HL-60/S4 (cell line): ENCODE measurements around the gene SCN5A.

Experiments
- in situ Hi-C: fragments of 300-500 bp; cut with MboI; formaldehyde crosslinking; loops from 2 replicates; pipeline ENCODE4 v1.14.3; 2022; ENCODE audit warnings: low sequenced_read_pairs

The SCN5A gene

GRCh38 chr3:38649500-38650247 is at the start of gene SCN5A:
Gene SCN5A, minus strand, starts transcription at chr3:38649687. Its CDS starts 16,380 bp downstream, at chr3:38633307.
- in situ Hi-C loops = no loop called here

DNA sequence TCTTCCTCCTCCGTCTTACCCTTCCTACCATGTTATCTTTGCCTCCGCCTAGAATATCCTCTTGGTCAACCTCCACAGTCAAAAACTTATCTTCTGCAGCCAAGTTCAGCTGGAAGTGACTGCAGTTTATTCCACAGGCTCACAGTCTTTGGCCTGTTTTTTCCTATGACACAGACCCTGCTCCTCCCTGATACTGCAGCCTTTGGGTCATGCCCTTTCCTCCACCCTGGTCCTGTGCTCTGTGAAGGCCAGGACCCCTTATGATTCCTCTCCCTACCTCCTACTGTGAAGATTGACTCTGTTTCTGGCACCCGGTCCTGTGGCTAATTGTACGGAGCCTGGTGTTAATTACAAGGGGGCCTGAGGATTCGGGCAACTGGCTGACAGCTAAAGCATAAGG is 49.3 kb upstream of the SCN5A start:
- in situ Hi-C loops = no loop called here

DNA sequence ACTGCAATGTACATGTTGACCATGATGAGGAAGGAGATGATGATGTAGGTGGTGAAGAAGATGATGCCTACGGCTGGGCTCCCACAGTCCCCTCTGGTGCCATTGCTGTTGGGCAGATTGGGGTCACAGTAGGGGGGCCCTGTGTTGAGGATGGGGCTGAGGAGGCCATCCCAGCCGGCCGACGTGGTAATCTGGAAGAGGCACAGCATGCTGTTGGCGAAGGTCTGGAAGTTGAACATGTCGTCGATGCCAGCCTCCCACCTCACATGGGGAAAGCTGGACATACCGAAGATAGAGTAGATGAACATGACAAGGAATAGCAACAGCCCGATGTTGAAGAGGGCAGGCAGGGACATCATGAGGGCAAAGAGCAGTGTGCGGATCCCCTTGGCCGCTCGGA is 48.6 kb upstream of the SCN5A start:
- in situ Hi-C loops = no loop called here

DNA sequence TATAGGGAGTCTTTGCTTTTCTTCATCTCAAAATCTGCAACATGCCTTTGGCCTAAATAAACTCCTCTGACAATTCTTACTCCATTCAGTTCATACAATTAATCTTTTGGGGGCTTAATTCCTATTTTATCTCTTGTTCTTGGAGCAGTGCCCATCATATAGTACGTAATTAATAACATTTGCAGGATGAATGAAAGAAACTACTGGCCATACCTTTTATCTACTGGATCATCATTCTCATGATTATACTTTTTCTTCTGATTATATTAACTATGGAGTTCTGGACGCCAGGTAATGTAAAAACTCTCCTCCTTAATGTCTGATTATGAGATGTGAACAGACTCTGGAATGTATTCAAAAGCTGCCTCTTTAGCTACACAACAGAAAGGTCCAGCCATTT is 46.5 kb upstream of the SCN5A start:
- in situ Hi-C loops = no loop called here

GRCh38 chr3:38690185-38690584 is 40.7 kb upstream of the SCN5A start:
- in situ Hi-C loops = no loop called here

- in situ Hi-C loops = no loop called here
Measured at GRCh38 chr3:38689774-38690173, 40.3 kb upstream of the SCN5A start.

DNA sequence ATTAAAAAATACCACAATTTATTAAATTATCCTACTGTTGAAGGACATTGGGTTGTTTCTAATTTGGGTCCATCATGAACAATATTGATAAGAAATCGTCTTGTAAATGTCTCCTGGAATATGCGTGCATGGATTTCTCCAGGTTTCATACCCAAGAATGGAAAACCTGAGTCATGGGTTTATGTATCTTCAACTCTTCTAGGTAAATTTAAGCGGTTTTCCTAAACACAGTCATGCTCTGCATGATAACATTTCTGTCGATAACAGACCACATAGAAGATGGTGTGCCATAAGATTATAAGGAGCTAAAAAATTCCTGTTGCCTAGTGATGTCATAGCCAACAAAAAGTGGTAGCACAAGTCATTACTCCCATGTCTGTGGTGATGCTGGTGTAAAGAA is 39.9 kb upstream of the SCN5A start:
- in situ Hi-C loops = no loop called here

- in situ Hi-C loops = no loop called here
Measured at GRCh38 chr3:38687321-38687720, 37.8 kb upstream of the SCN5A start.

DNA sequence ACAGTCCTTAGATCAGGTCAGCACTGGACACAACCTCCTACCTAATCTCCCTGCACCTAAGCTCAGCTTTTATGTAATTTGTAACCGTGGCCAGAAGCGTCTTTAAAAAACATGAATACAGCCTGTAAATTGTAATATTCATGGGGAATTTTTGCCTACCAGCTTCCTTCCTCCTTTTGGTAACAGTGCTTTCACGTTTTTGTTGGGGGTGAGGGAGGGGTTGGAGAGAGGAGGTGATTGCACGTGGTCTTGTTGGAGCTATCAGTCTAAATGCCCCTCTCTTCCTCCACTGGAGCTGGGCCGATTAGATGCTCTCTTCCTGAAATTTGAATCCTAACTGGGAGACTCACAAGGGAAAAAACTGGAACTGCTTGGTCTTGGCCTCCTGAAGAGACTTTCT is 35.1 kb upstream of the SCN5A start:
- in situ Hi-C loops = no loop called here

GRCh38 chr3:38669668-38670067 is 20.2 kb upstream of the SCN5A start:
- in situ Hi-C loops = no loop called here

- in situ Hi-C loops = no loop called here
Measured at GRCh38 chr3:38662544-38662943, 13.1 kb upstream of the SCN5A start.

DNA sequence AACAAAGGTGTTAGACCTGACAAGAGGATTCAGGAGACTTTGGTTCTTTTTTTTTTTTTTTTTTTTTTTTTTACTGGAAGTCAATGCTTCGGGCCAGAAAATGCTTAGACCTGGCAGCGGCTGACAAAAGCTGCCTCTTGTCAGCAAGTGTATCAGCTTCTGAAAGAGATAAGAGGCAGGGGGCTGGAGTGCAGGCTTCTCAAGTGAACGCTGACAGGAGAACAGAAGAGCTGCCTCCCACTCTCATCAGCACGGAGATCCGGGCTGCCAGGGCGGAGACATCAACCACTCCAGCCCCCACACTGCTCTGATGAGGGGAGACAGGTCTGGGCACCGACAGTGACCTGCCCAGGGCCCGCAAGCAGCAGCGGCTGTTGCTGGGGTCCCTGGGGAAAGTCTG is 9.4 kb upstream of the SCN5A start:
- in situ Hi-C loops = no loop called here

- in situ Hi-C loops = no loop called here
Measured at GRCh38 chr3:38657369-38657768, 7.9 kb upstream of the SCN5A start.

DNA sequence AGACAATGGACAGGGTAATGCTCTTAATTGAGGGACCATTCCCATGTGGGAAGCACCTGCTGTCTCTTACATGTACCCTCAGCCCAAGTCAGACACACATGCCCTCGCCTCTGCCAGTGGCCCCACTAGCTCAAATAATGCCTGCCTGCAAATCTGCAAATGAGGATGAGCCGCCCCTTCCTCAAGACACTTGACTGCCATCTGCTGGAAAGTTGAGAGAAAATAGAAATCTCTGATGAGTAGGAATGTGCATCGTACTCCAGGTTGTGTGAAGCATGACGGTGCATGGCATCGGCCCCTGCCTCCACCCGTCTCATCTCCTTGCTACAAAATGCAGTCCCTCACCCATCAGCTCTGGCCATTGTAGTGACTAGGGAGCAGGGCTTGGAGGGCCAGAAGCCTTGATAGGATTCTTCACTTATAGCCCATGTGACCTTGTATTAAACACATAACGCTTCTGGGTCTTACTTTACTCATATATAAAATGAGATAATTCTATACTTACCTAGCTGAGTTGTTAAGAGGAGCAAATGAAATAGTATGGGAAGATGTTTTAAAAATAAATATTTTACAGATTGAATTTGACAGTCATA is 6.3 kb upstream of the SCN5A start:
- in situ Hi-C loops = no loop called here

GRCh38 chr3:38653685-38654537 is 4.4 kb upstream of the SCN5A start:
- in situ Hi-C loops = no loop called here

- in situ Hi-C loops = no loop called here
Measured at GRCh38 chr3:38652934-38653333, 3.4 kb upstream of the SCN5A start.

DNA sequence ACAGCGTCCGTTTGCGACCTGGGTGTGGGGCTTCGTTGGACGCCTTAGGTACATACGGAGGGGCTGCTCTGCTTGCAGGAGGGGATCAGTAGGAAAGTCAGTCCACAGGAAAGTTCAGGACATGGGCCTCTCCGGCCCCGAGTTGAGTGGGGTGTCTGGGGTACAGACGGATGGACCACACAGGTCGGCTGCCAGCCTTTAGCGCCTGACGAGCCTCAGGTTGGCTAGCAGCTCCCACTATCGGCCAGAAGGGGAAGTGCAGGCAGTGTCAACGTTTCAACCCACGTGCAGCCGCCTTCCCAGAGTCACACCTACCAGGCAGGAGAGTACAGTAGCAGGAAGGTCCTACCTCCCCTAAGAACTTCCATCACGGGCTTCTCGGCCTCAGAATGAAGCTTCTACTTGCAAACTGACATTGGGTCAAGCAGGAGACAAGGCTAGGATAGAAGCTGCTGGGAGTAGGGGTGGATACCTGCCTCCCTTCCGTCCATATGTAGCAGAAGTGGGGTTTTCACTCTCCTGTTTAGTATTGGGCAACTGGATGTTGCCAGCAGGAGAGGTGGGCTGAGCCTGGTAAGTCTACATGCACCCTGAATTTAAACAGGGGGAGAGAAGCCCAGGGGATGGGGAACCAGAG is 1.8 kb upstream of the SCN5A start:
- in situ Hi-C loops = no loop called here

DNA sequence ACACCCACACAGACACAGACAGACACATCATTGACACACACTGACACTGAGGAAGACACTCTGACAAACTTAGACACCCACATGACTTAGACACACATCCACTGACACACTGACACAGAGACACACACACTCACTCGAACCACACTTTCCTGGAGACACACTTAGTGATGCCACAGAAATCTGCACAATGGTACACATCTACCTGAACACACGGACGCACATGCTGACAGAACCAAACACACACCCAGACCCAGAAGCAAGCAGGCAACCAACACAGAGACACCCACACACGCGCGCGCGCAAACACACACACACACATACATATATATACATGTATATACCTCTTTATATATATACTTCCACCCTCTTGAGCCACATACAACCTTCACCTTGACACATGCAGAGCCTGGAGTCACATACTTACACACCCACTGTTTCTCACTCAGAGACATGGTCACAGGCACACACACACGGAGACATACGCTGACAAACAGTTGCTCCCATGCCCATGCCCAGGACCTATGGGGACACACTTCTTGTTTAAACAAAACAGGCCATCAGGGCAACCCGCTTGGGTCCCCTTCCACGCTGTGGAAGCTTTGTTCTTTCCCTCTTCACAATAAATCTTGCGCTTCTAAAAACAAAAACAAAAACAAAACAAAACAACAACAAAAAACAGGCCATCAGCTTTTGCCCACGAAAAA is 913 bp upstream of the SCN5A start:
- in situ Hi-C loops = no loop called here

- in situ Hi-C loops = no loop called here
Measured at GRCh38 chr3:38648659-38649499, 608 bp downstream of the SCN5A start.
